HepG2 (cell line): ENCODE data around the gene INO80E. TPM values are rescaled to one million over a fixed set of nuclear protein-coding genes. Genes with fewer than 3 reads are reported as not detected.

Source experiments
- ATAC-seq: fragments of 200-7000 bp; cut with Tn5 transposase; 3 replicates; pipeline ENCODE4 v1.9.1; 2020; ENCODE audit warnings: mild to moderate bottlenecking, moderate library complexity
- BruUV-seq: library from RNA; stranded (reverse); fragments of 400-500 nt; replicated peaks from 2 replicates; lab custom pipeline; 2021; lab: Mats Ljungman, UMichigan
- CTCF ChIA-PET: fragments of 300-600 bp; formaldehyde crosslinking; extraction: SDS; loops from one replicate; lab custom pipeline; 2021; ENCODE audit warnings: low total read pairs, inconsistent platforms, low intra/inter-chr PET ratio; lab: Yijun Ruan, JAX
- POLR2A ChIA-PET: fragments of 350-600 bp; sonication (Branson Sonifier 250); formaldehyde crosslinking; loops from one replicate; lab custom pipeline; 2020; ENCODE audit warnings: antibody characterized with exemption, inconsistent platforms; lab: Yijun Ruan, JAX
- DNase-seq: peaks from one replicate; pipeline ENCODE4 v3.0.0-alpha.2; 2015; ENCODE audit warnings: low spot score
- FAIRE-seq: peaks from 3 replicates; lab custom pipeline; 2011; peaks lifted over from hg19 to GRCh38; lab: Jason Lieb, UNC
- H2AFZ ChIP-seq: one replicate; pipeline ENCODE4 v1.6.1; 2011; ENCODE audit warnings: low read length, inconsistent platforms
- H3K27ac ChIP-seq: fragments of 300-600 bp; 3 replicates; pipeline ENCODE4 v1.8.0; 2011; ENCODE audit warnings: mixed run types, mild to moderate bottlenecking, mixed read lengths, low read length, inconsistent platforms; ENCODE audit not compliant: insufficient read depth; ENCODE audit errors: extremely low read length
- H3K27me3 ChIP-seq, 2 experiments: fragments of 200-600 bp in 1 of 2; 2 replicates in 1 of 2; 3 replicates in 1 of 2; pipeline versions ENCODE4 v1.6.0 to v1.8.0; 2011; ENCODE audit warnings: low read length in 2 of 2, mild to moderate bottlenecking in 2 of 2, moderate library complexity in 2 of 2, inconsistent platforms in 1 of 2; ENCODE audit not compliant: insufficient read depth in 2 of 2, control insufficient read depth in 1 of 2
- H3K36me3 ChIP-seq, 2 experiments: fragments of 200-600 bp in 1 of 2; replicated peaks in 1 of 2; 2 replicates in 1 of 2; 3 replicates in 1 of 2; pipeline versions ENCODE4 v1.5.1 to v1.8.0; 2011; ENCODE audit warnings: low read length in 2 of 2, inconsistent platforms in 1 of 2; ENCODE audit not compliant: insufficient read depth in 2 of 2, control insufficient read depth in 1 of 2
- H3K4me1 ChIP-seq: 2 replicates; pipeline ENCODE4 v1.5.1; 2012; ENCODE audit warnings: low read length, inconsistent platforms; ENCODE audit not compliant: insufficient read depth
- H3K4me2 ChIP-seq: 2 replicates; pipeline ENCODE4 v1.6.0; 2011; ENCODE audit warnings: low read depth, low read length, inconsistent platforms
- H3K4me3 ChIP-seq, 3 experiments: fragments of 200-600 bp in 1 of 3; sonication (generic), shearing (Covaris generic) in 1 of 3; replicated peaks in 1 of 3; 2 replicates each; pipeline ENCODE4 v1.5.1; 2011 to 2016; ENCODE audit warnings: low read length in 3 of 3, inconsistent platforms in 2 of 3, low read depth in 2 of 3, mild to moderate bottlenecking in 2 of 3, control low read depth in 1 of 3, mixed read lengths in 1 of 3; ENCODE audit not compliant: insufficient read depth in 1 of 3
- H3K79me2 ChIP-seq: one replicate; pipeline ENCODE4 v1.6.1; 2011; ENCODE audit warnings: low read length, inconsistent platforms; ENCODE audit not compliant: insufficient read depth
- H3K9ac ChIP-seq: 2 replicates; pipeline ENCODE4 v1.6.0; 2011; ENCODE audit warnings: mild to moderate bottlenecking, low read depth, low read length, inconsistent platforms; ENCODE audit not compliant: insufficient read depth
- H3K9me3 ChIP-seq: 2 replicates; pipeline ENCODE4 v1.5.1; 2012; ENCODE audit warnings: mild to moderate bottlenecking, low read length
- H4K20me1 ChIP-seq: 2 replicates; pipeline ENCODE4 v1.6.0; 2011; ENCODE audit warnings: inconsistent platforms, mild to moderate bottlenecking, low read length, moderate library complexity; ENCODE audit not compliant: insufficient read depth
- AGO2 ChIP-seq: fragments of 200-400 bp; formaldehyde crosslinking; optimal IDR thresholded peaks from 2 replicates; pipeline ENCODE3; 2017; ENCODE audit warnings: mild to moderate bottlenecking, low read depth, low read length, moderate library complexity
- HNRNPL ChIP-seq: fragments of 200-400 bp; formaldehyde crosslinking; IDR thresholded peaks from 2 replicates; pipeline ENCODE4 v1.6.1; 2017; ENCODE audit warnings: mild to moderate bottlenecking, low read depth, low read length
- HNRNPUL1 ChIP-seq: fragments of 200-400 bp; formaldehyde crosslinking; IDR thresholded peaks from 2 replicates; pipeline ENCODE4 v1.6.1; 2017; ENCODE audit warnings: low read depth, mild to moderate bottlenecking, low read length, moderate library complexity
- PTBP1 ChIP-seq: fragments of 200-400 bp; formaldehyde crosslinking; IDR thresholded peaks from 2 replicates; pipeline ENCODE4 v1.6.1; 2018; ENCODE audit warnings: low read length, low read depth; ENCODE audit not compliant: poor library complexity, severe bottlenecking
- RBFOX2 ChIP-seq: fragments of 200-400 bp; formaldehyde crosslinking; IDR thresholded peaks from 2 replicates; pipeline ENCODE4 v1.6.1; 2017; ENCODE audit warnings: low read depth, mild to moderate bottlenecking, low read length
- TGIF2 ChIP-seq: IDR thresholded peaks from 2 replicates; pipeline ENCODE4 v1.6.1; 2016; ENCODE audit warnings: control low read depth, missing compliant biosample characterization
- WGBS: methylation state at CpG from one replicate; pipeline ENCODE4 v1.1.6; 2017; ENCODE audit warnings: low lambda C conversion rate; 5-methylcytosine and 5-hydroxymethylcytosine counted together
- in situ Hi-C: cut with HindIII; loops from 2 replicates; pipeline ENCODE4 v1.10.0; 2017; ENCODE audit warnings: low pct_unique_long_range_greater_than_20kb; ENCODE audit not compliant: extremely low pct_ligation_motif_present
- intact Hi-C: fragments of 100-400 bp; cut with micrococcal nuclease; formaldehyde crosslinking; loops from one replicate; pipeline ENCODE4 v1.10.0; 2022; ENCODE audit not compliant: unreplicated experiment
- polyA plus RNA-seq, 8 experiments: library from polyadenylated mRNA; depleted of rRNA in 3 of 8; stranded (reverse) in 7 of 8; unstranded in 1 of 8; fragments of >200 nt; fragmentation: Illumina TruSeq in 4 of 8; extraction: Trizol in 4 of 8; gene quantifications; 2 replicates each; pipeline versions ENCODE4 v1.2.1 to v1.2.3, GENCODE V29; 2011 to 2016; ENCODE audit warnings: low read depth in 4 of 8, missing spikeins in 1 of 8, mixed read lengths in 1 of 8; ENCODE audit not compliant: insufficient read depth in 1 of 8
- total RNA-seq, 5 experiments: library from RNA; depleted of rRNA; stranded (reverse); fragments of >200 nt; fragmentation: Illumina TruSeq; extraction: Trizol; gene quantifications; 2 replicates each; pipeline ENCODE4 v1.2.3, GENCODE V29; 2016; ENCODE audit warnings: low read depth in 1 of 5
- TF ChIP-seq, protein P1 (sequence below): sonication (generic); formaldehyde crosslinking; conservative IDR thresholded peaks from 2 replicates; pipeline ENCODE4 v1.5.0; 2020; ENCODE audit warnings: missing genetic modification reagents
- TF ChIP-seq, protein P2 (sequence below): sonication (generic); formaldehyde crosslinking; IDR thresholded peaks from 2 replicates; pipeline ENCODE4 v1.9.0; 2022; ENCODE audit warnings: missing genetic modification reagents, mild to moderate bottlenecking, borderline replicate concordance

INO80E gene
- total and polyA plus RNA-seq, 2 of the 13 experiments (the other 11 are each of a cell fraction or from before 2014, with no cell fraction given), result 25.8 to 45.6 TPM

DNA sequence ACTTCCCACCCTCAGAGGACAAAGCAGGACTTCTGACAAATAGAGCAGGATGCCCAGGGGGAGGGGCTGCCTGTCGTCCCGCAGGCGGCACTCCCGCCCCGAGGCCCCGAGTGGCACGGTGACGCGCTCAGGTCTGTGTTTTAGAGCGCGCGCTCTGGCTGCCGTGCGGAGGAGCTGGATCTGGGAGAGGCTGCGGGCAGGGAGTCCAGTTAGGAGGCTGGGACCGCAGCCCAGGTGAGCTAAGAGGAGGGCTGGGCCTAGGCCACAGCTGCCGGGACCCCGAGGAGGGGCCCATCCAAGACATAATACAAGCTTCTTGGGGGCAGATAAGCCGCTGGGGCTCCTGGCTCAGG lies 8.4 kb downstream of the INO80E start:
- Histone ChIP-seq H3K27ac (no peak overlapping the region), H3K27me3 (peaks cover 0 to 6% of the 10 kb centered on the region in 2 experiments; a peak in 1 of 5 replicates)
- TF ChIP-seq HNRNPL, result 0 out of 2 replicates have a peak, but pooled peaks have one; percentile 16
- TF ChIP-seq, protein P1, sequence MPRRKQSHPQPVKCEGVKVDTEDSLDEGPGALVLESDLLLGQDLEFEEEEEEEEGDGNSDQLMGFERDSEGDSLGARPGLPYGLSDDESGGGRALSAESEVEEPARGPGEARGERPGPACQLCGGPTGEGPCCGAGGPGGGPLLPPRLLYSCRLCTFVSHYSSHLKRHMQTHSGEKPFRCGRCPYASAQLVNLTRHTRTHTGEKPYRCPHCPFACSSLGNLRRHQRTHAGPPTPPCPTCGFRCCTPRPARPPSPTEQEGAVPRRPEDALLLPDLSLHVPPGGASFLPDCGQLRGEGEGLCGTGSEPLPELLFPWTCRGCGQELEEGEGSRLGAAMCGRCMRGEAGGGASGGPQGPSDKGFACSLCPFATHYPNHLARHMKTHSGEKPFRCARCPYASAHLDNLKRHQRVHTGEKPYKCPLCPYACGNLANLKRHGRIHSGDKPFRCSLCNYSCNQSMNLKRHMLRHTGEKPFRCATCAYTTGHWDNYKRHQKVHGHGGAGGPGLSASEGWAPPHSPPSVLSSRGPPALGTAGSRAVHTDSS (CRISPR knock-in tag), result no peak
- TF ChIP-seq TGIF2 (CRISPR knock-in tag), result no peak
- TF ChIP-seq AGO2, result peak; percentile 87
- TF ChIP-seq PTBP1, result peak; percentile 12
- no peak for TF ChIP-seq HNRNPUL1
- TF ChIP-seq, protein P2, sequence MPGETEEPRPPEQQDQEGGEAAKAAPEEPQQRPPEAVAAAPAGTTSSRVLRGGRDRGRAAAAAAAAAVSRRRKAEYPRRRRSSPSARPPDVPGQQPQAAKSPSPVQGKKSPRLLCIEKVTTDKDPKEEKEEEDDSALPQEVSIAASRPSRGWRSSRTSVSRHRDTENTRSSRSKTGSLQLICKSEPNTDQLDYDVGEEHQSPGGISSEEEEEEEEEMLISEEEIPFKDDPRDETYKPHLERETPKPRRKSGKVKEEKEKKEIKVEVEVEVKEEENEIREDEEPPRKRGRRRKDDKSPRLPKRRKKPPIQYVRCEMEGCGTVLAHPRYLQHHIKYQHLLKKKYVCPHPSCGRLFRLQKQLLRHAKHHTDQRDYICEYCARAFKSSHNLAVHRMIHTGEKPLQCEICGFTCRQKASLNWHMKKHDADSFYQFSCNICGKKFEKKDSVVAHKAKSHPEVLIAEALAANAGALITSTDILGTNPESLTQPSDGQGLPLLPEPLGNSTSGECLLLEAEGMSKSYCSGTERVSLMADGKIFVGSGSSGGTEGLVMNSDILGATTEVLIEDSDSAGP (CRISPR knock-in tag), result 0 out of 2 replicates have a peak, but pooled peaks have one; percentile 16
- peak; percentile 50; the same call in 1 of the 2 replicates for TF ChIP-seq RBFOX2

More for the DNA sequence above, 8.4 kb downstream of the INO80E start:
- in situ Hi-C loops, result loop anchor here (10.0 kb wide), 1 partner anchor 140 kb away; the partner anchor contains the start of gene CDIPT
- Histone ChIP-seq H3K36me3 (peaks cover 0 to 3% of the 10 kb centered on the region in 2 experiments; a peak in 1 of 5 replicates), H3K9me3 (no peaks in the 10 kb centered on the region), H3K4me2 (no peak overlapping the region), H2AFZ (no peak overlapping the region), H3K9ac (no peak overlapping the region), H3K4me1 (peaks cover 6% of the 10 kb centered on the region), H3K79me2 (no peaks in the 10 kb centered on the region), H3K4me3 (no peak overlapping the region), H4K20me1 (no peaks in the 10 kb centered on the region)
- no TSS peak for BruUV-seq
- FAIRE-seq (no peak), DNase-seq (no peak), ATAC-seq (no peak)
- ChIA-PET POLR2A (interaction anchor here (1.2 to 2.1 kb wide), 2 partner anchors 31 to 79 kb away, joined by 3 to 8 read pairs; partner anchors contain the start of gene TAOK2), CTCF (no interaction called here)
- 93% methylated on average over 14 of the region's 19 CpGs for WGBS
- intact Hi-C loops, result no loop called here
